ENCODE results near the gene MRTFB. TPM values are rescaled to one million over a fixed set of nuclear protein-coding genes. Genes with fewer than 3 reads are reported as not detected.

The MRTFB gene
- total and polyA plus RNA-seq, 11 donors = 8.0 to 38.3 (median 25.3) TPM

DNA sequence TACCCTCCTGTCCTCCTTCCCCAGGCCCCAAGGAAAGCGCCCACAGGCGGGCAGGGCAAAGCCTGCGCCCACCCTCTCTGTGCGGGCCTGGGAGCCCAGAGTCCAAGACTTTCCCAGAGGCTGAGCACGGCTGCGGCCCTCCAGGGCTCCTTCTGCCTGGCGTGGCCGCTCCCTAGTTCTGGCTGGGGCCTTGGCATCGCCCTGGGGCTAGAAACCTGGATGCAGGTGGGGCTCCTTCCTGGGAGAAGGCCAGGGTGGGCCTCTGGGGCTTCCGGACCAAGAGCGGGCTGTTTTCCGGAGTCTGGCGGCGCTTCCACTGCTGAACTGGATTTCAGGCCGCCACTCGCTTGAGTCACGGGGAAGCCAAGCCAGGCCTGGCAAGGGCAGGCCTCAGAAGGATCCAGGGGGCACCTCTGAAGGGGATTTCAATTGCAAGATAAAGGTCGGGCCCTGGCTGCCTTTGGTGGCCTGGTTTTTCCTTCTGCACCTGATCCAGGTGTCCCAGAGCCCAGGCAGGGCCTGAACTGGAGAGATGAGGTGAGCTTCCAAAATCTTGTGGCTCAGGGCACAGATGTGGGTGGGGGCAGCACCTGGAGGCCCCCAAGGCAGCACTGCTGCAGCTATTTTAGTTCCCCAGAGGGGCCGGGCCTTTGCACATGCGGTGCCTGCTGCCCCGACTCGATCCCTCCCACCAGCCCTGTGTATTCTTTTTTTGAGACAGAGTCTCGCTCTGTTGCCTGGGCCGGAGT is 227.4 kb downstream of the MRTFB start:
- ATAC-seq (no peak), DNase-seq (peak in 1 of 5 donors; percentile 32)
- TF ChIP-seq POLR2A (IDR thresholded peaks at IDR 0.05) = no peak
- TF ChIP-seq, protein P1, sequence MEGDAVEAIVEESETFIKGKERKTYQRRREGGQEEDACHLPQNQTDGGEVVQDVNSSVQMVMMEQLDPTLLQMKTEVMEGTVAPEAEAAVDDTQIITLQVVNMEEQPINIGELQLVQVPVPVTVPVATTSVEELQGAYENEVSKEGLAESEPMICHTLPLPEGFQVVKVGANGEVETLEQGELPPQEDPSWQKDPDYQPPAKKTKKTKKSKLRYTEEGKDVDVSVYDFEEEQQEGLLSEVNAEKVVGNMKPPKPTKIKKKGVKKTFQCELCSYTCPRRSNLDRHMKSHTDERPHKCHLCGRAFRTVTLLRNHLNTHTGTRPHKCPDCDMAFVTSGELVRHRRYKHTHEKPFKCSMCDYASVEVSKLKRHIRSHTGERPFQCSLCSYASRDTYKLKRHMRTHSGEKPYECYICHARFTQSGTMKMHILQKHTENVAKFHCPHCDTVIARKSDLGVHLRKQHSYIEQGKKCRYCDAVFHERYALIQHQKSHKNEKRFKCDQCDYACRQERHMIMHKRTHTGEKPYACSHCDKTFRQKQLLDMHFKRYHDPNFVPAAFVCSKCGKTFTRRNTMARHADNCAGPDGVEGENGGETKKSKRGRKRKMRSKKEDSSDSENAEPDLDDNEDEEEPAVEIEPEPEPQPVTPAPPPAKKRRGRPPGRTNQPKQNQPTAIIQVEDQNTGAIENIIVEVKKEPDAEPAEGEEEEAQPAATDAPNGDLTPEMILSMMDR (IDR thresholded peaks at IDR 0.05) = no peak
- 90 to 96% (median 95%) methylated on average over 11 to 24 of the region's 24 CpGs for WGBS, 4 donors
- H3K27me3 ChIP-seq = peaks cover 0 to 16% (median 0%) of the 10 kb centered on the region in 9 donors
- intact Hi-C loops (cut with DNase I) = loop anchor here in 1 of 10 donors (5.0 kb wide), 1 partner anchor 234 kb away; no protein-coding TSS in a partner anchor
- no peak overlapping the region for H3K27ac ChIP-seq
- peaks cover 0 to 16% (median 5%) of the 10 kb centered on the region in 12 donors for H3K4me1 ChIP-seq
- no peak overlapping the region for H3K4me3 ChIP-seq
- H3K36me3 ChIP-seq = no peaks in the 10 kb centered on the region
- H3K9me3 ChIP-seq = no peaks in the 10 kb centered on the region

DNA sequence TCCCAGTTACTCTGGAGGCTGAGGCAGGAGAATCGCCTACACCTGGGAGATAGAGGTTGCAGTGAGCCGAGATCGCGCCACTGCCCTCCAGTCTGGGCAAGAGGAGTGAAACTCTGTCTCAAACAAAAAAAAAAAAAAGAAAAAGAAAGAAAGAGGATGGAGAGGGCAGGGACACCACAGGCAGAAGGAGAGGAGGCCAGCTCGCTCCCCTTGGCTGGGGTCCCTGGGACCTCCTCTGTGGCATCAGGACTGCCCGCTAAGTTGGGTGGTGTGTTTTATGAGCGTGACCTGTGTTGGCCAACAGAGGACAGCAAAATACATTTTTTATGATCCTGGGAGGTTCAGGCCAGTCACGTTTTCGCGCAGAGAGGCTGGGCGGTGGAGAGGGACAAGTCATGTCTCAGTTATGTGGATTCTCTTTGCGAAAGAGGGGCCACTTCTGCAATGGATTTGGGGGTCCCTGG is 229.6 kb downstream of the MRTFB start:
- DNase-seq = peak; percentile 66 to 83 (median 76)
- H3K27ac ChIP-seq = peak overlapping the region in 10 of 12 donors; percentile 49 to 93 (median 82)
- no peaks in the 10 kb centered on the region for H3K36me3 ChIP-seq
- H3K9me3 ChIP-seq = no peaks in the 10 kb centered on the region
- intact Hi-C loops (cut with DNase I) = loop anchor here in 9 of 10 donors (1.0 to 10.0 kb wide), 8 partner anchors 47 to 229 kb away; no protein-coding TSS in a partner anchor
- H3K4me3 ChIP-seq = peak overlapping the region in 11 of 12 donors; percentile 37 to 99 (median 85)
- peaks cover 0 to 33% (median 11%) of the 10 kb centered on the region in 12 donors for H3K4me1 ChIP-seq
- peaks cover 0 to 24% (median 0%) of the 10 kb centered on the region in 9 donors for H3K27me3 ChIP-seq
- 28 to 29% (median 29%) methylated on average over 12 of the region's 12 CpGs for WGBS, 4 donors
- no peak for TF ChIP-seq POLR2A (IDR thresholded peaks at IDR 0.05)
- TF ChIP-seq, protein P1 (IDR thresholded peaks at IDR 0.05) = peak in 11 of 12 donors; percentile 37 to 76 (median 58)
- ATAC-seq = peak; percentile 76 to 86 (median 80)

DNA sequence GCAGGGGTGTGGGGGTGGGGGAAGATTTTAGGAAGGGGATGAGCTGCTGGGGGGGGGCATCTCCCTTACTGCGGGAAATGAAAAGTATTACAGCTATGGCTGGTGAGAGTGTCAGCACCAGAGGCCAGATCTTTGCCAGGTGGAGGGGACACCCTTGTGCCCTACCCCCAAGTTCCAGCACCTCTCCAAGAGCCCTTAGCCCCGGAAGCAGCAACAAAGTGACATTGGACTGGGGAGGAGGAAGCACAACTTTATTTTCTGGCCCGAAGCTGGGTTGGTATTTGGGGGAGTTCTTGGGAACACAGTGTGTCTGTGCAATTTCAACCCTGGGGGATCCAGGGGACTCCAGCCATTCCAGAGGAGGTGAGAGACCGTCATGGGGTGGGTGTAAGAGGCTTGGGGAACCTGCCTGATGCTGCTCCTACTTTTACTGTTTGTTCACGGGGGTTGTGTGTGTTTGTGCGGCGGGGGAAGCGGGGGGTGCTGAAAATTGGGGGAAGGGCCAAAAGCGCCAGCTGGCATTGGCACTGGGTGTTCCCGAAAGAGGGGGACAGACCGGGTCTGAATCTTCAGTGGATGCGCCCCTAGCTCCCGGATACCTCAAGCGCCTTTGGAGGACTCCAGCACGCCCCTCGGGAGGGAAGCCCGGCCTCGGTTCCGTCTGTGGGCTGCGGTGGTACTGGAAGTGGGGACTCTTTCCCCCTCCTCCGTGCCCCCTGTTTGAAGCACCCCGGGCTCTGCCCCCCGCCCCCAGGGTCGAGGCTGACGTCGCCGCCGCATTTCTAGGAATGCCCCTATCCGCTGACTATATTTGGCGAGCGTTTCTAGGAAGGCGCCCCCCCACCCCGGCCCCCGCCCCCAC is 230.3 kb downstream of the MRTFB start:
- peaks cover 0 to 37% (median 15%) of the 10 kb centered on the region in 12 donors for H3K4me1 ChIP-seq
- H3K4me3 ChIP-seq = peak overlapping the region; percentile 14 to 99 (median 82)
- DNase-seq (peak in 4 of 5 donors; percentile 32 to 60 (median 56)), ATAC-seq (peak; percentile 20 to 55 (median 29))
- peaks cover 0 to 24% (median 0%) of the 10 kb centered on the region in 9 donors for H3K27me3 ChIP-seq
- H3K9me3 ChIP-seq = no peaks in the 10 kb centered on the region
- intact Hi-C loops (cut with DNase I) = loop anchor here in 9 of 10 donors (1.0 to 10.0 kb wide), 9 partner anchors 46 to 228 kb away; no protein-coding TSS in a partner anchor
- WGBS, 4 donors = 0 to 1% (median 1%) methylated on average over 4 to 34 of the region's 34 CpGs
- TF ChIP-seq, protein P1 (IDR thresholded peaks at IDR 0.05) = peak in 1 of 12 donors; percentile 7
- no peak for TF ChIP-seq POLR2A (IDR thresholded peaks at IDR 0.05)
- H3K27ac ChIP-seq = peak overlapping the region; percentile 49 to 93 (median 78)
- no peaks in the 10 kb centered on the region for H3K36me3 ChIP-seq
